GM12878 (cell line): ENCODE measurements around the gene SYT3. TPM values are rescaled to one million over a fixed set of nuclear protein-coding genes. Genes with fewer than 3 reads are reported as not detected.
A peak's percentile ranks its signal among the peaks of the same experiment; 100 is the strongest.
"Not testable (repeated sequence)": the region's sequence is repeated elsewhere in the genome, so short reads cannot be mapped to it uniquely, and the experiment has no call there.

Source experiments
- ATAC-seq: fragments of 200-7000 bp; cut with Tn5 transposase; 3 replicates; pipeline ENCODE4 v1.9.1; 2020; ENCODE audit warnings: mild to moderate bottlenecking, moderate library complexity
- BruUV-seq: library from RNA; stranded (reverse); fragments of 400-500 nt; replicated peaks from 2 replicates; lab custom pipeline; 2021; lab: Mats Ljungman, UMichigan
- CTCF ChIA-PET: fragments of 300-600 bp; sonication (Branson Sonifier 250); formaldehyde crosslinking; extraction: SDS; loops from one replicate; lab custom pipeline; 2021; ENCODE audit warnings: inconsistent platforms; lab: Yijun Ruan, JAX
- POLR2A ChIA-PET: fragments of 350-600 bp; formaldehyde crosslinking; extraction: SDS; loops from one replicate; lab custom pipeline; 2021; ENCODE audit warnings: inconsistent platforms; lab: Charles Lee
- RAD21 ChIA-PET: fragments of 300-600 bp; sonication (Branson Sonifier 250); formaldehyde crosslinking; loops from one replicate; lab custom pipeline; 2023; ENCODE audit warnings: antibody characterized with exemption; ENCODE audit not compliant: unreplicated experiment; lab: Charles Lee
- SMC1A ChIA-PET: fragments of 300-600 bp; sonication (Branson Sonifier 250); formaldehyde crosslinking; loops from one replicate; lab custom pipeline; 2023; ENCODE audit not compliant: unreplicated experiment, uncharacterized antibody; lab: Charles Lee
- DNase-seq: peaks from one replicate; pipeline ENCODE4 v3.0.0-alpha.2; 2011; ENCODE audit warnings: low read depth, low spot score
- FAIRE-seq: peaks from 3 replicates; lab custom pipeline; 2011; peaks lifted over from hg19 to GRCh38; lab: Jason Lieb, UNC
- H2AFZ ChIP-seq: 2 replicates; pipeline ENCODE4 v1.6.0; 2011; ENCODE audit warnings: low read depth, low read length, control low read depth; ENCODE audit not compliant: control insufficient read depth
- H3K27ac ChIP-seq: 2 replicates; pipeline ENCODE4 v1.5.1; 2011; ENCODE audit warnings: control low read depth; ENCODE audit not compliant: control insufficient read depth, insufficient read depth
- H3K27me3 ChIP-seq, 2 experiments: replicated peaks in 1 of 2; 2 replicates each; pipeline versions ENCODE4 v1.6.0 to v1.6.1; 2011; ENCODE audit warnings: low read length in 1 of 2; ENCODE audit not compliant: control insufficient read depth in 2 of 2, insufficient read depth in 2 of 2
- H3K36me3 ChIP-seq, 2 experiments: 2 replicates each; pipeline ENCODE4 v1.5.1; 2011; ENCODE audit warnings: low read length in 1 of 2; ENCODE audit not compliant: control insufficient read depth in 2 of 2, insufficient read depth in 2 of 2
- H3K4me1 ChIP-seq: 2 replicates; pipeline ENCODE4 v1.6.1; 2011; ENCODE audit warnings: mild to moderate bottlenecking, low read length, moderate library complexity, mixed read lengths; ENCODE audit not compliant: control insufficient read depth, insufficient read depth
- H3K4me2 ChIP-seq: 2 replicates; pipeline ENCODE4 v1.6.0; 2011; ENCODE audit warnings: control low read depth; ENCODE audit not compliant: control insufficient read depth, insufficient read depth
- H3K4me3 ChIP-seq: fragments of 200-600 bp; sonication (generic); 2 replicates; pipeline ENCODE4 v1.5.1; 2016
- H3K79me2 ChIP-seq: 2 replicates; pipeline ENCODE4 v1.6.0; 2011; ENCODE audit warnings: low read length; ENCODE audit not compliant: control insufficient read depth, insufficient read depth
- H3K9ac ChIP-seq: 2 replicates; pipeline ENCODE4 v1.8.0; 2011; ENCODE audit warnings: low read length, control low read depth, mixed read lengths; ENCODE audit not compliant: control insufficient read depth, insufficient read depth
- H3K9me3 ChIP-seq: replicated peaks from 3 replicates; pipeline ENCODE4 v1.5.1; 2011; ENCODE audit warnings: mild to moderate bottlenecking, low read length; ENCODE audit not compliant: control insufficient read depth, insufficient read depth
- H4K20me1 ChIP-seq: 2 replicates; pipeline ENCODE4 v1.6.0; 2011; ENCODE audit not compliant: control insufficient read depth, insufficient read depth
- RAD51 ChIP-seq: fragments of 450-650 bp; IDR thresholded peaks from 2 replicates; pipeline ENCODE4 v1.6.1; 2016; ENCODE audit warnings: moderate library complexity, mild to moderate bottlenecking, inconsistent platforms
- WGBS: methylation state at CpG from one replicate; pipeline ENCODE4 v1.1.6; 2016; ENCODE audit warnings: low lambda C conversion rate; ENCODE audit not compliant: insufficient replicate concordance, insufficient coverage; ENCODE audit errors: missing lambda C conversion rate; 5-methylcytosine and 5-hydroxymethylcytosine counted together
- in situ Hi-C: fragments of 300-500 bp; cut with MboI; formaldehyde crosslinking; loops from 9 replicates; pipeline ENCODE4 v1.14.3; 2018; ENCODE audit warnings: mixed read lengths
- intact Hi-C: fragments of 100-400 bp; cut with micrococcal nuclease; formaldehyde crosslinking; loops from one replicate; pipeline ENCODE4 v1.14.2; 2022; ENCODE audit not compliant: unreplicated experiment
- polyA plus RNA-seq, 11 experiments: library from polyadenylated mRNA; depleted of rRNA in 4 of 11; unstranded in 6 of 11; stranded (reverse) in 5 of 11; fragments of >200 nt; fragmentation: Nextera tagmentation in 4 of 11; fragmentation: Illumina TruSeq in 1 of 11; extraction: Ambion mirVana in 4 of 11; extraction: Trizol in 1 of 11; gene quantifications; 1 replicate in 1 of 11; 2 replicates in 10 of 11; pipeline versions ENCODE4 v1.2.1 to v1.2.3, GENCODE V29; 2011 to 2016; ENCODE audit warnings: inconsistent platforms in 2 of 11, missing spikeins in 2 of 11, low read depth in 1 of 11
- total RNA-seq, 4 experiments: library from RNA; depleted of rRNA in 3 of 4; stranded (reverse); fragments of >200 nt in 3 of 4; fragmentation: Illumina TruSeq in 1 of 4; extraction: Trizol in 1 of 4; gene quantifications; 2 replicates each; pipeline versions ENCODE4 v1.2.1 to v1.2.3, GENCODE V29; 2013 to 2021

Gene SYT3
- total and polyA plus RNA-seq, 10 of the 15 experiments (the other 5 are each of a cell fraction or from before 2014, with no cell fraction given), result 0.05 to 0.18 TPM; not detected in 8

DNA sequence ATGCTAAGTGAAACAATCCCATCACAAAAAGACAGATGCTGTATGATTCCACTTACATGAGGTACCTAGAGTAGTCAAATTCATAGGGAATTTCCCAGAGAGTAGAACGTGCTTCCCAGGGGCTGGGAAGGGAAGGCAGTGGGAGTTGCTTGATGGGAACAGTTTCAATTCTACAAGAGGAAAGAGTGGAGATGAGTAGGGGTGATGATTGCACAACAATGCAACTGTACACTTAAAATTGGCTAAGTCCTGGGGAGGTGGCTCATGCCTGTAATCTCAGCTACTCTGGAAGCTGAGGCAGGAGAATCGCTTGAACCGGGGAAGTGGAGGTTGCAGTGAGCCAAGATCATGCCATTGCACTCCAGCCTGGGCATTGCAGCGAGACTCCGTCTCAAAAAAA, 21.3 kb downstream of the SYT3 start:
- H3K27me3 ChIP-seq, SMC1A ChIA-PET, H3K4me3 ChIP-seq, intact Hi-C loops, BruUV-seq, ATAC-seq, H4K20me1 ChIP-seq, H3K4me1 ChIP-seq, H3K9ac ChIP-seq, CTCF ChIA-PET, DNase-seq, H2AFZ ChIP-seq, POLR2A ChIA-PET, in situ Hi-C loops, H3K27ac ChIP-seq, H3K36me3 ChIP-seq, FAIRE-seq, H3K4me2 ChIP-seq, RAD21 ChIA-PET, H3K79me2 ChIP-seq, H3K9me3 ChIP-seq: not testable (repeated sequence)
- WGBS, result 66% methylated on average over 4 of the region's 5 CpGs

DNA sequence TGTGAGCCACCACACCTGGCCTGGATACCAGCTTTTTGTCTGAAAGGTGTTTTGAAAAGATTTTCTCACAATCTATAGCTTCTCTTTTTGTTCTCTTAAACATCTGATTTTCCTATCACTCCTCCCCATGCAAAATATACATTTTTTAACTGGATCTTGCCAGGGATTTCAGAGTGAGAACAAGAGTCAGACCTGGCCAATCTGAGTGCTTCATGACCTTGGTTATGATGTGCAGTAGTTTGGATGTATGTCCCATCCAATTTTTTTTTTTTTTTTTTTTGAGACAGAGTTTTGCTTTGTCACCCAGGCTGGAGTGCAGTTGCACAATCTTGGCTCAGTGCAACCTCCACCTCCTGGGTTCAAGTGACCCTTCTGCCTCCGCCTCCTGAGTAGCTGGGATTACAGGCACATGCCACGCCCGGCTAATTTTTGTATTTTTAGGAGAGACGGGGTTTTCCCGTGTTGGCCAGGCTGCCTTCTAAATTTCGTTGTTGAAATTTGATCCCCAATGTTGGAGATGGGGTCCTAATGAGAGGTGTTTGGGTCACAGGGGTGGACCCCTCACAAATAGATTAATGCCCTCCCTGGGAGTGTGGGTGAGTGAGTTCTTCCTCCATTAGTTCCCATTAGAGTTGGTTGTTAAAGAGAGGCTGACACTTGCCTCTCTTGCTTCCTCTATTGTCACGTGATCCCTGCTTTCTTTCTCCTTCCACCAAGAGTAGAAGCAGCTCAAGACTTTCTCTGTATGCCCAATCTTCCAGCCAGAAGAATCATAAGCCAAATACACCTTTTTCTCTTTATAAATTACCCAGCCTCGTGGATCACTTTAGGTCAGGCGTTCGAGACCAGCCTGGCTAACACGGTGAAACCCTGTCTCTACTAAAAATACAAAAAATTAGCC, 26.9 kb downstream of the SYT3 start:
- peak; percentile 75; the same call in 1 of the 2 replicates for TF ChIP-seq RAD51
- H3K4me3 ChIP-seq, intact Hi-C loops, H3K27ac ChIP-seq, H4K20me1 ChIP-seq, SMC1A ChIA-PET, H2AFZ ChIP-seq, H3K9me3 ChIP-seq, DNase-seq, H3K79me2 ChIP-seq, ATAC-seq, POLR2A ChIA-PET, H3K4me2 ChIP-seq, FAIRE-seq, H3K36me3 ChIP-seq, H3K9ac ChIP-seq, RAD21 ChIA-PET, in situ Hi-C loops, H3K4me1 ChIP-seq, H3K27me3 ChIP-seq, CTCF ChIA-PET, BruUV-seq: not testable (repeated sequence)
- 48% methylated on average over 10 of the region's 11 CpGs for WGBS
